Lung (tissue), 12 donors: ENCODE data around the gene SYTL2. TPM values are rescaled to one million over a fixed set of nuclear protein-coding genes. Genes with fewer than 3 reads are reported as not detected.

Experiments
- ATAC-seq: fragments of 200-7000 bp; cut with Tn5 transposase; one replicate; pipeline ENCODE4 v1.9.1; 2020; ENCODE audit warnings: moderate number of reproducible peaks; ENCODE audit not compliant: insufficient read depth, low FRiP score
- DNase-seq, 3 donors: peaks; one replicate each; pipeline ENCODE4 v3.0.0-alpha.2; 2013 to 2017
- H3K27ac ChIP-seq, 2 donors: one replicate each; pipeline ENCODE4 v1.5.1; 2013; ENCODE audit warnings: mild to moderate bottlenecking in 2 of 2, moderate library complexity in 2 of 2, control low read depth in 1 of 2, inconsistent platforms in 1 of 2, low read depth in 1 of 2, low read length in 1 of 2
- H3K27me3 ChIP-seq, 3 donors: one replicate each; pipeline ENCODE4 v1.5.1; 2013; ENCODE audit warnings: low read length in 2 of 3; ENCODE audit not compliant: control insufficient read depth in 3 of 3, insufficient read depth in 3 of 3
- H3K36me3 ChIP-seq, 4 donors: one replicate each; pipeline ENCODE4 v1.5.1; 2013; ENCODE audit warnings: low read length in 4 of 4, mild to moderate bottlenecking in 1 of 4, moderate library complexity in 1 of 4; ENCODE audit not compliant: control insufficient read depth in 4 of 4, insufficient read depth in 4 of 4
- H3K4me1 ChIP-seq, 5 donors: one replicate each; pipeline ENCODE4 v1.5.1; 2013; ENCODE audit warnings: low read length in 5 of 5, mild to moderate bottlenecking in 2 of 5, moderate library complexity in 1 of 5; ENCODE audit not compliant: control insufficient read depth in 5 of 5, insufficient read depth in 5 of 5
- H3K4me3 ChIP-seq: one replicate; pipeline ENCODE4 v1.5.1; 2013; ENCODE audit warnings: mild to moderate bottlenecking, control low read depth, moderate library complexity
- H3K9ac ChIP-seq, 2 donors: one replicate each; pipeline ENCODE4 v1.5.1; 2013; ENCODE audit warnings: low read length in 2 of 2, control low read depth in 1 of 2; ENCODE audit not compliant: insufficient read depth in 1 of 2
- H3K9me3 ChIP-seq, 4 donors: one replicate each; pipeline ENCODE4 v1.5.1; 2013; ENCODE audit warnings: low read length in 3 of 4, mild to moderate bottlenecking in 1 of 4, moderate library complexity in 1 of 4; ENCODE audit not compliant: control insufficient read depth in 4 of 4, insufficient read depth in 3 of 4
- WGBS, 2 donors: extraction: QIAGEN DNeasy Blood & Tissue Kit; methylation state at CpG; one replicate each; pipeline ENCODE4 v1.1.7; 2013; 5-methylcytosine and 5-hydroxymethylcytosine counted together
- polyA plus RNA-seq, 2 donors: library from polyadenylated mRNA; stranded (reverse); fragments of 200-250 nt; gene quantifications; one replicate each; pipeline ENCODE4 v1.2.1, GENCODE V29; 2013
- total RNA-seq, 2 donors: library from RNA; depleted of rRNA in 1 of 2; stranded (reverse); fragments of >200 nt in 1 of 2; gene quantifications; one replicate each; pipeline ENCODE4 v1.2.1, GENCODE V29; 2014 to 2021
- TF ChIP-seq, protein P1 (sequence below): IDR thresholded peaks from 2 replicates; pipeline ENCODE4 v1.5.1; 2012; ENCODE audit warnings: mild to moderate bottlenecking; ENCODE audit errors: control extremely low read depth, extremely low read depth
- donor health status: control.
- donor health status: control.
- donor health status: Bipolar disorder and iron deficiency.
- donor health status: healthy.
- donor health status: DM: yes; HTN: yes; CAD: no.

The SYTL2 gene
- total and polyA plus RNA-seq, 4 donors: 6.7 to 39.0 (median 16.5) TPM

DNA sequence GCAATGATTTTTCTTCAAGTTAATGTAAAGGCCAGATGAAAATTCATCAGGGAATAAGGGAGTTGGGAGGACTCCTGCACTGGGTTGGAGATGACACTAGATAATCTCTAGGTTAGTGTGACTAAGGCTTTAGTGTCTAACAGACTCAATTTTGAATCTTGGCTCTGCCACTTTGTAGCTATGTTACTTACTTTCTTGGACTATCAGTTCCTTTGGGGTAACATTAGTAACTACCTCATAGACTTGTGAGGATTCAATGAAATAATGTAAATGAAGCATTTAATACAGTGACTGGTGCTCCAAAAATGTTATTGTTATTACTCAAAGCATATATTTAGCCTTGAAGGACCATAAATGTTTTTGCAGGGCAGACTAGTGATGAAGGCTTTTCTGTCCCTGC lies 115.4 kb downstream of the SYTL2 start:
- Histone ChIP-seq H3K9ac (no peak overlapping the region), H3K4me1 (no peaks in the 10 kb centered on the region), H3K36me3 (peaks cover 0 to 22% (median 4%) of the 10 kb centered on the region in 4 donors), H3K27me3 (no peaks in the 10 kb centered on the region), H3K27ac (no peak overlapping the region), H3K9me3 (no peaks in the 10 kb centered on the region), H3K4me3 (no peak overlapping the region)
- TF ChIP-seq, protein P1, sequence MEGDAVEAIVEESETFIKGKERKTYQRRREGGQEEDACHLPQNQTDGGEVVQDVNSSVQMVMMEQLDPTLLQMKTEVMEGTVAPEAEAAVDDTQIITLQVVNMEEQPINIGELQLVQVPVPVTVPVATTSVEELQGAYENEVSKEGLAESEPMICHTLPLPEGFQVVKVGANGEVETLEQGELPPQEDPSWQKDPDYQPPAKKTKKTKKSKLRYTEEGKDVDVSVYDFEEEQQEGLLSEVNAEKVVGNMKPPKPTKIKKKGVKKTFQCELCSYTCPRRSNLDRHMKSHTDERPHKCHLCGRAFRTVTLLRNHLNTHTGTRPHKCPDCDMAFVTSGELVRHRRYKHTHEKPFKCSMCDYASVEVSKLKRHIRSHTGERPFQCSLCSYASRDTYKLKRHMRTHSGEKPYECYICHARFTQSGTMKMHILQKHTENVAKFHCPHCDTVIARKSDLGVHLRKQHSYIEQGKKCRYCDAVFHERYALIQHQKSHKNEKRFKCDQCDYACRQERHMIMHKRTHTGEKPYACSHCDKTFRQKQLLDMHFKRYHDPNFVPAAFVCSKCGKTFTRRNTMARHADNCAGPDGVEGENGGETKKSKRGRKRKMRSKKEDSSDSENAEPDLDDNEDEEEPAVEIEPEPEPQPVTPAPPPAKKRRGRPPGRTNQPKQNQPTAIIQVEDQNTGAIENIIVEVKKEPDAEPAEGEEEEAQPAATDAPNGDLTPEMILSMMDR: no peak
- no peak for DNase-seq
- no peak for ATAC-seq

DNA sequence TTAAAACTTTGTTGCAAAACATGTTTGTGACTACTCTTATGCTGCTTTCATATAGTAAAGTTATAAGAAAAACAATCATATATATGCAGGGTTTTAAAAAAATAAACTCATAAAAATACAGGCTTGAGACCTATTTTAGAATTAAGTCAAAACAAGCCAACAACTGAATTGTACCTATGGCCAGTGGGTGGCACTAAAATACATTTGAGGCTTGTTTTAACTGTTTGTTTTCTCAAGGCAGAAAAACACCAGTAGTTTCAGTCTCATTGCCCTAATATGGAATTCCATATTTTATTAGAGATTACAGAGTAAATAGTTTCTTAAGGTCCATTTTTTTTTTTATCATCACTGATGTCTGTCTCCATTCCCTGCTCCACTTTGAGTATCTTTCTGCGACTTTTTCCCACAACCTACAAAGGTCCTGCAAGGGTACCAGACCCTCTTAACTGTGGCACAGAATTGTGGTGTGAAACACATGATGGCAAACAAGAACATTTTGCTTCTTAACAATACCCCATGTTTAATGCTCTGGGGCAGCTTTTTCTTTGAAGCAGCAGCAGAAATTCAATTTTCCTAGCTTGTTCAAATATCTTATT lies 116.5 kb downstream of the SYTL2 start:
- Histone ChIP-seq H3K4me3 (no peak overlapping the region), H3K27ac (no peak overlapping the region), H3K27me3 (no peaks in the 10 kb centered on the region), H3K36me3 (peaks cover 0 to 22% (median 3%) of the 10 kb centered on the region in 4 donors), H3K4me1 (no peaks in the 10 kb centered on the region), H3K9ac (no peak overlapping the region), H3K9me3 (no peaks in the 10 kb centered on the region)
- DNase-seq (peak; percentile 34 to 84 (median 78)), ATAC-seq (no peak)
- 93 to 94% methylated on average over 1 of the region's 1 CpG for WGBS, 2 donors
- TF ChIP-seq, protein P1: peak; percentile 25

DNA sequence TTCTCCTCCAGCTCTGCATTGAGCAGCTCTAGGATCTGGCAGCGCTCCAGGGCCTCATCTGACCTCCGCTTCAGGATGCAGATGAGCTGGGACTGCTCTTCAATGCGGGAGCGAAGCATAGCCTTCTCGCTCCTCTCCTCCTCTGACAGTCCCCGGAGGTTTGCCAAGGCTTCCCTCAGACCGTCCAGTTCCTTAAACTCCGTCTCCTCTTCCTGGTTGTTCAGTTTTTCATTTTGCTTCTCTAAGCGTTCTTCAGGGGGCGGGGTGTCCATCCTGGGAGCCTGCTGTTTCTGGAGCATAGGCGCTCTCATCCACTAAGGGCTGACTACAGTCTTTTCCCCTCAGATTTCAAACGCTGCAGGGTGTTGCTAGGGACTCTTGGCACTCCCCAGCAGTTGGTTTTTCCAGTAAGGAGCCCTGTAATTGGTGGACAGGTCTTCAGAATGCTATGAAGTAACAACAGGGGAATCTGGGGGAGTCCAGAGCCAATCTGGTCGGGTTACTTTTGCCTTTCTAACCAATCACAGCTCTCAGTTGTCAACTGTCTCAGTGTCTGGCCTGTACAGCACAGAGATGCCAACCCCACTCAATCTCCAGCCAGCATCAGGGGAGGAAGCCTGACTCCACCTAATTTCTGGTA lies 125.0 kb downstream of the SYTL2 start, which contains the start of gene CCDC89:
Gene CCDC89, minus strand, starts transcription at position 376 of the 640 bp plus-strand sequence. Its CDS starts 65 bp downstream, at position 311.
- H3K4me3 ChIP-seq: no peak within 1 kb of the TSS
- no peaks in the 10 kb centered on the region for H3K27me3 ChIP-seq
- DNase-seq (peak; percentile 94 to 99 (median 98)), ATAC-seq (peak; percentile 86)
- H3K9ac ChIP-seq: peak within 1 kb of the TSS in 1 of 2 donors; percentile 73
- TF ChIP-seq, protein P1: no peak
- H3K9me3 ChIP-seq: no peaks in the 10 kb centered on the region
- H3K27ac ChIP-seq: peak within 1 kb of the TSS; percentile 57 to 72
- H3K36me3 ChIP-seq: peaks cover 0 to under 1% (median 0%) of the 10 kb centered on the region in 4 donors
- 63 to 80% methylated on average over 13 of the region's 13 CpGs for WGBS, 2 donors
- H3K4me1 ChIP-seq: peaks cover 0 to 47% (median 0%) of the 10 kb centered on the region in 5 donors
